ENCODE data around the gene CFAP299.
"Not testable (repeated sequence)": the region's sequence is repeated elsewhere in the genome, so short reads cannot be mapped to it uniquely, and the experiment has no call there.

GRCh38 chr4:80439294-80440061 is 103.9 kb downstream of the CFAP299 start:
- not testable (repeated sequence) for TF ChIP-seq CTCF (IDR thresholded peaks at IDR 0.05; ENCODE audit: low read length); EZH2 (IDR thresholded peaks at IDR 0.05; ENCODE audit: borderline replicate concordance, low read length)
